ENCODE data around the gene TMC1. TPM values are rescaled to one million over a fixed set of nuclear protein-coding genes. Genes with fewer than 3 reads are reported as not detected.

The TMC1 gene
- total RNA-seq, 1 experiment from 2014 or later, result 0.36 TPM

GRCh38 chr9:72623156-72623555, 101.7 kb downstream of the TMC1 start:
- H3K27ac ChIP-seq (ENCODE audit: low read length), result no peak overlapping the region
- H3K4me3 ChIP-seq (ENCODE audit: low read depth in 2 of 2, low read length in 2 of 2), result no peak overlapping the region
- DNase-seq (ENCODE audit: low read depth, low spot score) (no peak), ATAC-seq (no peak)
- TF ChIP-seq REST (IDR thresholded peaks at IDR 0.05; ENCODE audit: insufficient read depth in 1 of 2, low read depth in 2 of 2, low read length in 1 of 2) (no peak), TCF7L2 (IDR thresholded peaks at IDR 0.05; ENCODE audit: low read depth, low read length) (no peak), POLR2AphosphoS5 (IDR thresholded peaks at IDR 0.05; ENCODE audit: low read depth, low read length) (no peak), CTCF (IDR thresholded peaks at IDR 0.05) (no peak), SIN3A (IDR thresholded peaks at IDR 0.05; ENCODE audit: borderline replicate concordance, insufficient read depth, low read depth, low read length) (no peak)
- CTCF ChIA-PET, result no interaction called here
- H3K27me3 ChIP-seq (ENCODE audit: control insufficient read depth, insufficient read depth, low read length), result no peaks in the 10 kb centered on the region
- POLR2A ChIA-PET, result no interaction called here
- intact Hi-C loops (cut with micrococcal nuclease; ENCODE audit: unreplicated experiment) (no loop called here), in situ Hi-C loops (cut with HindIII; ENCODE audit: low pct_unique_long_range_greater_than_20kb, low sequenced_read_pairs) (no loop called here)
- no TSS peak for BruUV-seq (replicated peaks)
- no peaks in the 10 kb centered on the region for H3K36me3 ChIP-seq (ENCODE audit: control insufficient read depth, insufficient read depth, low read length)
- no peaks in the 10 kb centered on the region for H3K9me3 ChIP-seq (ENCODE audit: control insufficient read depth, insufficient read depth, low read depth, low read length)
- no peaks in the 10 kb centered on the region for H3K4me1 ChIP-seq (ENCODE audit: control insufficient read depth, insufficient read depth, low read length)

DNA sequence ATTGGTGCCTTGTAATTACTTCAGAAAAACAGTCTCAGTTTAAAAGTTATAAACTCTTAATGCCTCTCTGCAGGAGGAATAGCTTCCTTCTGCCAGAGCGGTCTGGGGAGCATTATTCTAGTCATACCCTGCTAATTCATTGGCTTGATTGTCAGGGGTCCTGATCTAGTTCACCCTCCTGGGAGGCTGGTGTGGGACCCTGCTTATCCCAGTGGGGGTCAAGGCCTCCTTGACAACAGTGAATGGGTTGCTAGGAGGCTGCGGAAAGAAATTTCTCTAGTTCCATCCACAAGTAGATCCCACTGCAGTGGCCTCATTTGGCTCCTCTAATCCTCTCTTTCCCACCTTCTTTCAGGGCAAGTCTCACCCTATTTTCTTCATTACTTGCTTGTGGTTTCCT, 105.7 kb downstream of the TMC1 start:
- no peak overlapping the region for H3K4me3 ChIP-seq (ENCODE audit: low read depth in 2 of 2, low read length in 2 of 2)
- TF ChIP-seq SIN3A (IDR thresholded peaks at IDR 0.05; ENCODE audit: borderline replicate concordance, insufficient read depth, low read depth, low read length) (no peak), TCF7L2 (IDR thresholded peaks at IDR 0.05; ENCODE audit: low read depth, low read length) (no peak), POLR2AphosphoS5 (IDR thresholded peaks at IDR 0.05; ENCODE audit: low read depth, low read length) (no peak), REST (IDR thresholded peaks at IDR 0.05; ENCODE audit: insufficient read depth in 1 of 2, low read depth in 2 of 2, low read length in 1 of 2) (no peak)
- no peaks in the 10 kb centered on the region for H3K9me3 ChIP-seq (ENCODE audit: control insufficient read depth, insufficient read depth, low read depth, low read length)
- H3K27ac ChIP-seq (ENCODE audit: low read length), result no peak overlapping the region
- intact Hi-C loops (cut with micrococcal nuclease; ENCODE audit: unreplicated experiment), result no loop called here
- in situ Hi-C loops (cut with HindIII; ENCODE audit: low pct_unique_long_range_greater_than_20kb, low sequenced_read_pairs), result no loop called here
- POLR2A ChIA-PET, result no interaction called here
- H3K4me1 ChIP-seq (ENCODE audit: control insufficient read depth, insufficient read depth, low read length), result no peaks in the 10 kb centered on the region
- DNase-seq (ENCODE audit: low read depth, low spot score) (no peak), ATAC-seq (no peak)
- no peaks in the 10 kb centered on the region for H3K36me3 ChIP-seq (ENCODE audit: control insufficient read depth, insufficient read depth, low read length)
- no TSS peak for BruUV-seq (replicated peaks)
- H3K27me3 ChIP-seq (ENCODE audit: control insufficient read depth, insufficient read depth, low read length), result no peaks in the 10 kb centered on the region
- CTCF ChIA-PET, result no interaction called here

All from Panc1 (cell line).